PFSK-1 (cell line): ENCODE results near the gene NPR3.

ENCODE experiments used
- FOXP2 ChIP-seq: optimal IDR thresholded peaks from 2 replicates; pipeline ENCODE3; 2011; ENCODE audit warnings: borderline replicate concordance, control low read depth, inconsistent platforms; ENCODE audit not compliant: insufficient read depth; ENCODE audit errors: extremely low read length, extremely low read depth
- POLR2AphosphoS5 ChIP-seq: IDR thresholded peaks from 2 replicates; pipeline ENCODE4 v1.6.1; 2012; ENCODE audit warnings: low read depth, mild to moderate bottlenecking, control low read depth, low read length, moderate library complexity
- SIN3A ChIP-seq: IDR thresholded peaks from 2 replicates; pipeline ENCODE4 v1.6.1; 2012; ENCODE audit warnings: mild to moderate bottlenecking, low read length, moderate library complexity, borderline replicate concordance; ENCODE audit not compliant: insufficient read depth
- TAF1 ChIP-seq: IDR thresholded peaks from 2 replicates; pipeline ENCODE4 v1.6.1; 2012; ENCODE audit warnings: low read length, control low read depth, borderline replicate concordance; ENCODE audit not compliant: insufficient read depth
- TF ChIP-seq, protein P1 (sequence below), 2 experiments: IDR thresholded peaks; 2 replicates each; pipeline versions ENCODE4 v1.6.1 to v1.8.0; 2011 to 2012; ENCODE audit warnings: low read depth in 2 of 2, low read length in 2 of 2, control low read depth in 1 of 2, inconsistent platforms in 1 of 2, mild to moderate bottlenecking in 1 of 2, moderate library complexity in 1 of 2; ENCODE audit not compliant: insufficient read depth in 1 of 2

DNA sequence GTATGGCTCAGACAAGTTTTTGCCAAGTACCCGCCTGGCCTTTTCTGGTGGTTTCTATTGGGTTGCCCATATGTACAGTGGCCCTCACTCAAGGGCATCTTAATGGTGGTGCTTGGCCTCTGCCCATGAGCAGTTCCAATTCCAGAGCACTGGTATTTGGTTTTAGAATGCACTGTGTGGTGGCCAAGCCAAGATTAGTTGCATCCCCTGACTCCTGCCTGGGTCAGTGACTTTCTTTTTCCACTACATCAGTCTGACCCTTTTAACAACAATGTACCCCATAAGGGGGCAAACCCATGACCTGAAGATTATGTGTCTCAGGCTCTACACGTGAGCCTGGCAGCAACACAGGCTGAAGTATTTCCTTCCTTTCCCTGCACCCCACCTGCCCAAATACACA lies 34.2 kb downstream of the NPR3 start:
- TF ChIP-seq TAF1 (no peak), POLR2AphosphoS5 (no peak), SIN3A (no peak), FOXP2 (no peak)
- TF ChIP-seq, protein P1, sequence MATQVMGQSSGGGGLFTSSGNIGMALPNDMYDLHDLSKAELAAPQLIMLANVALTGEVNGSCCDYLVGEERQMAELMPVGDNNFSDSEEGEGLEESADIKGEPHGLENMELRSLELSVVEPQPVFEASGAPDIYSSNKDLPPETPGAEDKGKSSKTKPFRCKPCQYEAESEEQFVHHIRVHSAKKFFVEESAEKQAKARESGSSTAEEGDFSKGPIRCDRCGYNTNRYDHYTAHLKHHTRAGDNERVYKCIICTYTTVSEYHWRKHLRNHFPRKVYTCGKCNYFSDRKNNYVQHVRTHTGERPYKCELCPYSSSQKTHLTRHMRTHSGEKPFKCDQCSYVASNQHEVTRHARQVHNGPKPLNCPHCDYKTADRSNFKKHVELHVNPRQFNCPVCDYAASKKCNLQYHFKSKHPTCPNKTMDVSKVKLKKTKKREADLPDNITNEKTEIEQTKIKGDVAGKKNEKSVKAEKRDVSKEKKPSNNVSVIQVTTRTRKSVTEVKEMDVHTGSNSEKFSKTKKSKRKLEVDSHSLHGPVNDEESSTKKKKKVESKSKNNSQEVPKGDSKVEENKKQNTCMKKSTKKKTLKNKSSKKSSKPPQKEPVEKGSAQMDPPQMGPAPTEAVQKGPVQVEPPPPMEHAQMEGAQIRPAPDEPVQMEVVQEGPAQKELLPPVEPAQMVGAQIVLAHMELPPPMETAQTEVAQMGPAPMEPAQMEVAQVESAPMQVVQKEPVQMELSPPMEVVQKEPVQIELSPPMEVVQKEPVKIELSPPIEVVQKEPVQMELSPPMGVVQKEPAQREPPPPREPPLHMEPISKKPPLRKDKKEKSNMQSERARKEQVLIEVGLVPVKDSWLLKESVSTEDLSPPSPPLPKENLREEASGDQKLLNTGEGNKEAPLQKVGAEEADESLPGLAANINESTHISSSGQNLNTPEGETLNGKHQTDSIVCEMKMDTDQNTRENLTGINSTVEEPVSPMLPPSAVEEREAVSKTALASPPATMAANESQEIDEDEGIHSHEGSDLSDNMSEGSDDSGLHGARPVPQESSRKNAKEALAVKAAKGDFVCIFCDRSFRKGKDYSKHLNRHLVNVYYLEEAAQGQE (IDR thresholded peaks at IDR 0.05; ENCODE audit: insufficient read depth in 1 of 2, low read depth in 2 of 2, low read length in 2 of 2): no peak
